Measurements from ENCODE around the gene TNNT1.
"Not testable (repeated sequence)": the region's sequence is repeated elsewhere in the genome, so short reads cannot be mapped to it uniquely, and the experiment has no call there.

Gene TNNT1

GRCh38 chr19:55166530-55167268 lies 17.7 kb upstream of the TNNT1 start, which contains the start of gene DNAAF3:
DNAAF3 (minus strand) TSS chr19:55166613; CDS start chr19:55166413, 200 bp downstream.
- DNase-seq: peak; percentile 67

GRCh38 chr19:55165952-55166529 lies 17.0 kb upstream of the TNNT1 start:
- peak; percentile 28 for DNase-seq

GRCh38 chr19:55161571-55162322 lies 12.7 kb upstream of the TNNT1 start:
- DNase-seq: no peak

GRCh38 chr19:55160986-55161365 lies 12.0 kb upstream of the TNNT1 start:
- no peak for DNase-seq

GRCh38 chr19:55160128-55160985 lies 11.4 kb upstream of the TNNT1 start:
- DNase-seq: peak; percentile 56

- no peak for DNase-seq
Measured at GRCh38 chr19:55158848-55159749, 10.1 kb upstream of the TNNT1 start.

GRCh38 chr19:55158423-55158822 lies 9.4 kb upstream of the TNNT1 start:
- no peak for DNase-seq

- DNase-seq: no peak
Measured at GRCh38 chr19:55157064-55157908, 8.3 kb upstream of the TNNT1 start, which contains the start of gene TNNI3. TNNI3 (minus strand) TSS chr19:55157732; CDS start chr19:55157589, 143 bp downstream.

- peak; percentile 28 for DNase-seq
Measured at GRCh38 chr19:55156202-55157063, 7.4 kb upstream of the TNNT1 start.

GRCh38 chr19:55155784-55156183 lies 6.8 kb upstream of the TNNT1 start:
- DNase-seq: not testable (repeated sequence)

- no peak for DNase-seq
Measured at GRCh38 chr19:55153652-55154264, 4.8 kb upstream of the TNNT1 start.

GRCh38 chr19:55152017-55152416 lies 3.0 kb upstream of the TNNT1 start:
- DNase-seq: no peak

- DNase-seq: no peak
Measured at GRCh38 chr19:55147545-55148251, 1.3 kb downstream of the TNNT1 start.

- no peak for DNase-seq
Measured at GRCh38 chr19:55146705-55147273, 2.2 kb downstream of the TNNT1 start.

- no peak for DNase-seq
Measured at GRCh38 chr19:55146078-55146704, 2.8 kb downstream of the TNNT1 start.

GRCh38 chr19:55145232-55145631 lies 3.8 kb downstream of the TNNT1 start:
- DNase-seq: no peak

GRCh38 chr19:55141696-55142095 lies 7.3 kb downstream of the TNNT1 start:
- no peak for DNase-seq

- no peak for DNase-seq
Measured at GRCh38 chr19:55137915-55138314, 11.1 kb downstream of the TNNT1 start.

All from NCI-H1092 (cell line).